H1 (cell line): ENCODE data around the gene ADAMTS3. TPM values are rescaled to one million over a fixed set of nuclear protein-coding genes. Genes with fewer than 3 reads are reported as not detected.

Experiments used
- CTCF ChIA-PET: fragments of 300-600 bp; sonication (Branson Sonifier 250); formaldehyde crosslinking; loops from one replicate; lab custom pipeline; 2021; ENCODE audit not compliant: partially characterized antibody; lab: Charles Lee
- POLR2A ChIA-PET: fragments of 300-600 bp; sonication (Branson Sonifier 250); formaldehyde crosslinking; loops from one replicate; lab custom pipeline; 2021; ENCODE audit warnings: inconsistent platforms; ENCODE audit not compliant: partially characterized antibody; lab: Charles Lee
- DNase-seq, 2 experiments: peaks; one replicate each; pipeline versions ENCODE4 v3.0.0 to v3.0.0-alpha.2; 2010 to 2022; ENCODE audit warnings: low spot score in 2 of 2, low read depth in 1 of 2, mixed read lengths in 1 of 2
- FAIRE-seq: peaks from 2 replicates; lab custom pipeline; 2011; peaks lifted over from hg19 to GRCh38; lab: Jason Lieb, UNC
- H2AFZ ChIP-seq: 2 replicates; pipeline ENCODE4 v1.8.1; 2012; ENCODE audit warnings: low read length, inconsistent platforms
- H2AK5ac ChIP-seq: 2 replicates; pipeline ENCODE4 v1.6.1; 2013; ENCODE audit warnings: low read depth, low read length
- H2BK120ac ChIP-seq: replicated peaks from 2 replicates; pipeline ENCODE3; 2013; ENCODE audit warnings: low read depth, low read length, inconsistent platforms
- H2BK12ac ChIP-seq: 2 replicates; pipeline ENCODE4 v1.6.1; 2013; ENCODE audit warnings: low read depth, low read length
- H2BK15ac ChIP-seq: 2 replicates; pipeline ENCODE4 v1.6.1; 2013; ENCODE audit warnings: low read length
- H2BK20ac ChIP-seq: 2 replicates; pipeline ENCODE4 v1.6.1; 2013; ENCODE audit warnings: low read length
- H2BK5ac ChIP-seq: 2 replicates; pipeline ENCODE4 v1.6.1; 2013; ENCODE audit warnings: low read depth, low read length
- H3K14ac ChIP-seq: 2 replicates; pipeline ENCODE4 v1.6.1; 2013; ENCODE audit warnings: inconsistent platforms; ENCODE audit not compliant: insufficient read length
- H3K18ac ChIP-seq: 2 replicates; pipeline ENCODE4 v1.6.1; 2013; ENCODE audit warnings: low read length; ENCODE audit errors: extremely low read depth
- H3K23ac ChIP-seq: 2 replicates; pipeline ENCODE4 v1.6.1; 2013; ENCODE audit warnings: inconsistent platforms; ENCODE audit not compliant: insufficient read length
- H3K23me2 ChIP-seq: 2 replicates; pipeline ENCODE4 v1.6.1; 2013; ENCODE audit warnings: low read depth, low read length
- H3K27ac ChIP-seq: 2 replicates; pipeline ENCODE4 v1.6.1; 2011; ENCODE audit warnings: low read depth, low read length, inconsistent platforms
- H3K27me3 ChIP-seq, 4 experiments: replicated peaks in 1 of 4; 1 replicate in 1 of 4; 2 replicates in 3 of 4; pipeline versions ENCODE4 v1.6.1 to v1.8.1; 2011 to 2013; ENCODE audit warnings: low read length in 3 of 4, mild to moderate bottlenecking in 3 of 4, inconsistent platforms in 2 of 4, mixed read lengths in 2 of 4, moderate library complexity in 1 of 4; ENCODE audit not compliant: control insufficient read depth in 3 of 4, insufficient read depth in 3 of 4; ENCODE audit errors: extremely low read depth in 1 of 4
- H3K36me3 ChIP-seq, 4 experiments: 2 replicates each; pipeline versions ENCODE4 v1.6.1 to v1.8.1; 2011 to 2013; ENCODE audit warnings: mild to moderate bottlenecking in 4 of 4, low read length in 3 of 4, moderate library complexity in 2 of 4, control low read depth in 1 of 4, inconsistent platforms in 1 of 4; ENCODE audit not compliant: insufficient read depth in 4 of 4, control insufficient read depth in 2 of 4
- H3K4ac ChIP-seq: replicated peaks from 2 replicates; pipeline ENCODE3; 2013; ENCODE audit warnings: low read length, low read depth, mixed read lengths, inconsistent platforms; ENCODE audit not compliant: insufficient read length
- H3K4me1 ChIP-seq, 4 experiments: replicated peaks in 1 of 4; 1 replicate in 1 of 4; 2 replicates in 3 of 4; pipeline versions ENCODE4 v1.6.1 to v1.8.1; 2011 to 2013; ENCODE audit warnings: low read length in 3 of 4, inconsistent platforms in 2 of 4, mixed read lengths in 1 of 4; ENCODE audit not compliant: insufficient read depth in 4 of 4, control insufficient read depth in 3 of 4
- H3K4me2 ChIP-seq, 2 experiments: 2 replicates each; pipeline versions ENCODE4 v1.6.1 to v1.8.1; 2011 to 2013; ENCODE audit warnings: low read depth in 2 of 2, low read length in 2 of 2, control low read depth in 1 of 2, inconsistent platforms in 1 of 2, mild to moderate bottlenecking in 1 of 2; ENCODE audit not compliant: insufficient read depth in 1 of 2
- H3K4me3 ChIP-seq, 4 experiments: fragments of 200-600, 300-600 bp in 1 of 4; sonication (generic), shearing (Covaris generic), sonication (Bioruptor Twin) in 1 of 4; 2 replicates each; pipeline versions ENCODE4 v1.5.1 to v1.8.1; 2011 to 2016; ENCODE audit warnings: low read length in 4 of 4, low read depth in 3 of 4, control low read depth in 2 of 4, inconsistent platforms in 2 of 4, mild to moderate bottlenecking in 2 of 4, mixed read lengths in 1 of 4, moderate library complexity in 1 of 4; ENCODE audit not compliant: insufficient read depth in 2 of 4; ENCODE audit errors: extremely low read depth in 1 of 4
- H3K56ac ChIP-seq: replicated peaks from 2 replicates; pipeline ENCODE3; 2013; ENCODE audit warnings: low read depth, mild to moderate bottlenecking, mixed read lengths, low read length, inconsistent platforms; ENCODE audit not compliant: insufficient read length
- H3K79me1 ChIP-seq: 2 replicates; pipeline ENCODE4 v1.6.1; 2013; ENCODE audit warnings: low read depth, low read length, control low read depth
- H3K79me2 ChIP-seq, 2 experiments: 2 replicates each; pipeline versions ENCODE4 v1.6.1 to v1.8.1; 2012 to 2013; ENCODE audit warnings: low read length in 2 of 2, mild to moderate bottlenecking in 2 of 2, inconsistent platforms in 1 of 2; ENCODE audit not compliant: insufficient read depth in 2 of 2, control insufficient read depth in 1 of 2
- H3K9ac ChIP-seq, 4 experiments: replicated peaks in 1 of 4; 1 replicate in 1 of 4; 2 replicates in 3 of 4; pipeline versions ENCODE4 v1.6.1 to v1.8.1; 2011 to 2013; ENCODE audit warnings: low read depth in 3 of 4, low read length in 3 of 4, control low read depth in 2 of 4, mild to moderate bottlenecking in 2 of 4, moderate library complexity in 2 of 4, inconsistent platforms in 1 of 4; ENCODE audit errors: extremely low read depth in 1 of 4
- H3K9me3 ChIP-seq, 2 experiments: 2 replicates each; pipeline versions ENCODE4 v1.6.1 to v1.8.1; 2012 to 2013; ENCODE audit warnings: mild to moderate bottlenecking in 2 of 2, moderate library complexity in 2 of 2, control low read depth in 1 of 2, inconsistent platforms in 1 of 2, low read depth in 1 of 2, low read length in 1 of 2, mixed read lengths in 1 of 2; ENCODE audit not compliant: insufficient read depth in 2 of 2
- H4K20me1 ChIP-seq, 2 experiments: replicated peaks in 1 of 2; 2 replicates each; pipeline versions ENCODE3 to v1.8.1; 2011 to 2013; ENCODE audit warnings: inconsistent platforms in 2 of 2, low read length in 2 of 2, mild to moderate bottlenecking in 1 of 2; ENCODE audit not compliant: insufficient read depth in 2 of 2, control insufficient read depth in 1 of 2
- H4K5ac ChIP-seq: 2 replicates; pipeline ENCODE4 v1.6.1; 2013; ENCODE audit warnings: low read length, low read depth, mixed read lengths, inconsistent platforms; ENCODE audit not compliant: insufficient read length
- H4K8ac ChIP-seq: 2 replicates; pipeline ENCODE4 v1.8.0; 2013; ENCODE audit warnings: mild to moderate bottlenecking, moderate library complexity, low read length, inconsistent platforms; ENCODE audit not compliant: insufficient read depth; ENCODE audit errors: extremely low read depth
- H4K91ac ChIP-seq: replicated peaks from 2 replicates; pipeline ENCODE3; 2013; ENCODE audit warnings: low read length, mixed read lengths, inconsistent platforms; ENCODE audit not compliant: insufficient read length
- JUND ChIP-seq: IDR thresholded peaks from 2 replicates; pipeline ENCODE4 v1.6.1; 2011; ENCODE audit warnings: mild to moderate bottlenecking, improper control_type of control experiment, low read length
- PHF8 ChIP-seq: fragments of 200-600 bp; sonication (generic); conservative IDR thresholded peaks from 2 replicates; pipeline ENCODE4 v1.7.1; 2012; ENCODE audit warnings: low read depth, mild to moderate bottlenecking, inconsistent platforms, low read length, moderate library complexity
- WGBS, 2 experiments: shearing (Covaris generic) in 1 of 2; methylation state at CpG; one replicate each; pipeline versions ENCODE4 v1.1.6 to v1.1.7; 2013 to 2015; ENCODE audit warnings: low lambda C conversion rate in 2 of 2, mixed read lengths in 2 of 2, inconsistent platforms in 1 of 2, low coverage in 1 of 2, missing lambda C conversion rate in 1 of 2; ENCODE audit not compliant: insufficient replicate concordance in 2 of 2, insufficient coverage in 1 of 2, insufficient read length in 1 of 2; ENCODE audit errors: extremely low coverage in 1 of 2, missing lambda C conversion rate in 1 of 2; 5-methylcytosine and 5-hydroxymethylcytosine counted together
- polyA plus RNA-seq, 7 experiments: library from polyadenylated mRNA; depleted of rRNA in 3 of 7; stranded (reverse) in 5 of 7; unstranded in 2 of 7; fragments of >200 nt in 5 of 7; fragments of 200-250 nt in 2 of 7; gene quantifications; 1 replicate in 5 of 7; 2 replicates in 1 of 7; 4 replicates in 1 of 7; pipeline versions ENCODE4 v1.2.1 to v1.2.3, GENCODE V29; 2011 to 2013; ENCODE audit warnings: missing spikeins in 2 of 7, mixed read lengths in 2 of 7
- total RNA-seq: library from RNA; stranded (reverse); fragmentation: NEBNext Ultra II Directional; extraction: Animal tissue kit (Norgen Biotek cat#: 25700); gene quantifications from 2 replicates; pipeline ENCODE4 v1.2.1, GENCODE V29; 2021

The ADAMTS3 gene
- total and polyA plus RNA-seq, 2 of the 8 experiments (the other 6 are each of a cell fraction or from before 2014, with no cell fraction given), result 1.3 to 3.4 TPM

DNA sequence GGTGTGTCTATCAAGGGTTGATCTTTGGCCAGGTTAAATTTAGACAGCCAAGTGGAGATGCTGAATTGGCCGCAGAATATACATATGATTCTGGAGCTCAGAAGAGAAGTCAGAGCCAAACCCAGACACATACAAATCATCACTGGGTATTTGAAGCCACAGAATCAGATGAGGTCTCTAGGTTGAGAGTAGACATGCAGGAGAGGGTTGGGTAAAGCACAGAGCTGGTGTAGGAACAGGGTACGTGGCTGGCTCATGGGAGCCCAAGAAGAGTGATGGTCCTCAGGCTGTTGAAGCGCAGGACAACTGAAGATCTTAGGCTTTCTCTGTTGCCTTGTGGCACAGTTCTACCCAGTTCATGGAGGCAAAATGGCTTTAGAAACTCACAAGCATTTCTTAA lies 37.7 kb downstream of the ADAMTS3 start:
- H4K91ac ChIP-seq, result no peak overlapping the region
- H3K4ac ChIP-seq, result no peak overlapping the region
- H3K9me3 ChIP-seq, result no peaks in the 10 kb centered on the region
- no peak overlapping the region for H2BK5ac ChIP-seq
- H4K5ac ChIP-seq, result no peak overlapping the region
- no peaks in the 10 kb centered on the region for H3K79me1 ChIP-seq
- no peak overlapping the region for H3K9ac ChIP-seq
- no peak overlapping the region for H3K56ac ChIP-seq
- H2BK15ac ChIP-seq, result no peak overlapping the region
- H2BK120ac ChIP-seq, result no peak overlapping the region
- H3K79me2 ChIP-seq, result no peaks in the 10 kb centered on the region
- no peak for FAIRE-seq
- TF ChIP-seq PHF8 (no peak), JUND (no peak)
- 94% methylated on average over 3 of the region's 3 CpGs; no CpG with 5 or more reads in 1 of the 2 experiments for WGBS, 2 experiments
- no peaks in the 10 kb centered on the region for H3K27me3 ChIP-seq
- H3K4me1 ChIP-seq, result no peaks in the 10 kb centered on the region
- no peak overlapping the region for H3K4me3 ChIP-seq
- H3K18ac ChIP-seq, result no peak overlapping the region
- no peak overlapping the region for H2AK5ac ChIP-seq
- H4K8ac ChIP-seq, result no peak overlapping the region
- ChIA-PET POLR2A (no interaction called here), CTCF (interaction anchor here (0.5 to 1.0 kb wide), 4 partner anchors 27 to 506 kb away, joined by 3 read pairs; no protein-coding TSS in a partner anchor)
- H3K27ac ChIP-seq, result no peak overlapping the region
- no peak overlapping the region for H3K14ac ChIP-seq
- H3K4me2 ChIP-seq, result no peak overlapping the region
- no peaks in the 10 kb centered on the region for H3K23me2 ChIP-seq
- H2BK12ac ChIP-seq, result no peak overlapping the region
- no peak overlapping the region for H3K23ac ChIP-seq
- no peaks in the 10 kb centered on the region for H4K20me1 ChIP-seq
- H2AFZ ChIP-seq, result no peak overlapping the region
- no peak overlapping the region for H2BK20ac ChIP-seq
- H3K36me3 ChIP-seq, result no peaks in the 10 kb centered on the region
- no peak for DNase-seq
